Measurements from ENCODE around the gene UBE2L3.

DNA sequence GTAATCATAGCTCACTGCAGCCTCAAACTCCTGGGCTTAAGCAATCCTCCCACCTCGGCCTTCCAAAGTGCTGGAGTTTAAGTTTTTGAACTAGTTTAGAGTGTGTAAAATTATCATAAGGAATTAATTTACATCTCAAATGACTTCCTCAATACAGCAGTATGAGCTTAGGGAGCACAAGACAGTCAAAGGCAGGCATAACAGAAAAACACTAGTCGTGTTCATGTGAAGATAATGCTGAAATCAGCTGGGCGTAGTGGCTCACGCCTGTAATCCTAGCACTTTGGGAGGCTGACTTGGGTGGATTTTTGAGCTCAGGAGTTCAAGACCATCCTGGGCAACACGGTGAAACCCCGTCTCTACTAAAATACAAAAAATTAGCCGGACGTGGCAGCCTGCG is 36.5 kb downstream of the UBE2L3 start:
- TF ChIP-seq CTCF (optimal IDR thresholded peaks at IDR 0.05 in 1 of 3, IDR thresholded peaks at IDR 0.05 in 1 of 3, conservative IDR thresholded peaks at IDR 0.05 in 1 of 3; ENCODE audit: extremely low read depth in 1 of 3, insufficient read depth in 2 of 3, low read length in 3 of 3), result no peak
- TF ChIP-seq EZH2 (IDR thresholded peaks at IDR 0.05; ENCODE audit: low read length), result no peak
